Omental fat pad (tissue), 4 donors: Measurements from ENCODE around the gene TMSB15B. TPM values are rescaled to one million over a fixed set of nuclear protein-coding genes. Genes with fewer than 3 reads are reported as not detected.
"Not testable (repeated sequence)": the region's sequence is repeated elsewhere in the genome, so short reads cannot be mapped to it uniquely, and the experiment has no call there.

Experiments
- ATAC-seq: fragments of 150-250 bp; one replicate; pipeline ENCODE4 v1.9.1; 2016; ENCODE audit warnings: mild to moderate bottlenecking, moderate library complexity; ENCODE audit not compliant: low FRiP score
- DNase-seq: peaks from one replicate; pipeline ENCODE4 v3.0.0-alpha.2; 2019; ENCODE audit warnings: low spot score
- CTCF ChIP-seq, 3 donors: fragments of 450-650 bp; IDR thresholded peaks; one replicate each; pipeline ENCODE4 v1.5.1; 2016 to 2017; ENCODE audit warnings: antibody characterized with exemption in 3 of 3, mild to moderate bottlenecking in 3 of 3, moderate library complexity in 2 of 3
- total RNA-seq, 4 donors: library from RNA; depleted of rRNA; stranded (reverse); fragments of >200 nt; gene quantifications; one replicate each; pipeline ENCODE4 v1.1.0, GENCODE V29; 2016

TMSB15B gene
- total RNA-seq = 1 to 10 TPM in 2 of 4 donors, under 1 TPM in 2; 0.46 to 3.9 (median 1.2) TPM

DNA sequence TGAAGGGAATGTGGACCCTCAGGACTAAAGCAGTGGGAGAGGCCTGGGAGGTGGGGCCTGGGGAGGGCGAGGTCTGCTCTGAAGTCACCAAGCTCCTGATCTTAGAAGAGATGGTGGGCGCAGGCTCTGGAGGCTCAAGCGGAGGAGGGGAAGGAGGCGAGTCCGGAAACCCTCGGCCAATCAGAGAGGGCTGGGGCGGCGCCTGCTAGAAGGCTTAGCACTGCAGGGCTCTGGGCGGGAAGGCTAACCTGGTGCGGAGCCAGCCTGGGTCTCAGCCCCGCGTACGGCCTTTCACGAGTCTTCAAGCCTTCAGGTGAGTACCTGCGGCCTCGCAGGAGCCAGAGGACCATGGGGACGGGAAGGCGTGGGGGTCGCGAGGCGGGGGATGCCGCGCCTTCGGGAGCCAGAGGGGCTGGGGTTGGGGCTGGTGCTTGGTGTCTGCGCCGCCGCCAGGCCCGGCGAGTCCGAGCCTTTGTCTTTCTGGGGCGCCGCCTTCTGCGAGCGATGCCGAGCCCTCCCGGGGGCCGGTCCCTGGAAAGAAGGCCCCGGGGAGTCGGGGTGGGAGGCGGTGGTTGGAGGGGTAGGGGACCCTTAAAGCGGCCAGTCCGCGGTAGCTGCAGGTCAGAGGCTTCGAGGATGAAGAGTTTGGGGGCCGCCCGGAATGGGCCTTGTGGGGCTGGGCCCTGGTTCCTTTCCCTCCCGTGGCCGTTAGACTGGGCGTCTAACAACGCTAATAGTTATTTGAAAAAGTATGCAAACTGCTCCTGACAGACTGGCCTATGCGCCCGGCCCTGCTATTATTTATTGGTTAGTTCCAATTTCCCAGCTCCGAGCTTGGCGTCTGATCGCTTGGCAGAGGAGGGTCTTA lies at the start of gene TMSB15B:
TSS of gene TMSB15B (plus strand) at position 217 of the 868 bp plus-strand sequence.
- peak; percentile 78 for ATAC-seq
- not testable (repeated sequence) for DNase-seq

DNA sequence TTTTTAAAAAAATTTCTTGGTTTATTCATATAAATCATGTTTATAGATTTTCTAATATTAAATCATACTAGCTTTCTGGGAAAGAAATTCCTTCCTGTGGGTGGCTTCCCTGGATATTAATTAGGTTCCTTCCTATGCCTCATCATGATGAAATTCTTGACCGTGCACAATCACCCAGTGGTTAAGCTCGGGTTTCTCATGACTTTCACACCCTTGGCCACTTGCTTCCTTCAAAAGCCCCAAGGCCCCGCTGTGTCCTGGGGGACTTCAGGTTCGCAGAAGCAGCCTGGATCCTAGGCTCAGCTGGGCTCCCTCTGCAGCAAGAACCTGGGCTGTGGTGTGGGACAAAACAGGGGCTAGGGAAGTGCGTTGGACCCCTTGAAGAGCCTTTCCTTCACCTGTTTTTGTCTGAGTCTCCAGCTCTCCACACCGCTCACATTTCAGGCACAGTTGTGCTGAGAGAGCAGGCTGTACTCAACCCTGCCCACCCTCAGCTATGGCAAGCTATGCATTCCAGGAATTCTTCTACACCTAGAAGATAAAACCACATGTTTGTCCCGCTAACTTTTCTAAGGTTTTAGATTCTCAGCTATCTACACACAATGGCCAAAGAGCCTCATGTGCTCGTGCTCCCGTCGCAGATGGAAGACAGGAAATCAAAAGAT lies 48.9 kb upstream of the TMSB15B start:
- no peak for TF ChIP-seq CTCF (IDR thresholded peaks at IDR 0.05)
- no peak for DNase-seq
- no peak for ATAC-seq

DNA sequence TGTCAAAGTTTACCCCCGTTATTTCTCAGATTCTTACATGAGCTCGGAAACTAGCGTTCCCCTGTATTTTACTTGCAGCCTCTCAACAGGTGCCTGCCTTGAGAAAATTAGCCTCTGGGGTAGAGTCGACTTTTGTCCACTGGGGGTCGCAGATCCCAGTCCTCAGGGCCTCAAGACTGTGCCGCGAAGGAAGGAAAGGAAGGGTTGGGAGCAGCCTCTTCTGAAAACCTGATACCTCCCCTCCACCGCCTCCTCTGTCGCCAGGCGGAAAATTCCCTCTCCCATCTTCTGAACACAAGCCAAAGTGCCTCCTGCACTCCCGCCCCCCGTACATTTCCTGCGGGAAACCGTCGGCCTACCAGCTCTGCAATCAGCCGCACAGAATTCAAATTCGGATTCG lies 44.4 kb upstream of the TMSB15B start:
- DNase-seq (no peak), ATAC-seq (peak; percentile 42)
- no peak for TF ChIP-seq CTCF (IDR thresholded peaks at IDR 0.05)

DNA sequence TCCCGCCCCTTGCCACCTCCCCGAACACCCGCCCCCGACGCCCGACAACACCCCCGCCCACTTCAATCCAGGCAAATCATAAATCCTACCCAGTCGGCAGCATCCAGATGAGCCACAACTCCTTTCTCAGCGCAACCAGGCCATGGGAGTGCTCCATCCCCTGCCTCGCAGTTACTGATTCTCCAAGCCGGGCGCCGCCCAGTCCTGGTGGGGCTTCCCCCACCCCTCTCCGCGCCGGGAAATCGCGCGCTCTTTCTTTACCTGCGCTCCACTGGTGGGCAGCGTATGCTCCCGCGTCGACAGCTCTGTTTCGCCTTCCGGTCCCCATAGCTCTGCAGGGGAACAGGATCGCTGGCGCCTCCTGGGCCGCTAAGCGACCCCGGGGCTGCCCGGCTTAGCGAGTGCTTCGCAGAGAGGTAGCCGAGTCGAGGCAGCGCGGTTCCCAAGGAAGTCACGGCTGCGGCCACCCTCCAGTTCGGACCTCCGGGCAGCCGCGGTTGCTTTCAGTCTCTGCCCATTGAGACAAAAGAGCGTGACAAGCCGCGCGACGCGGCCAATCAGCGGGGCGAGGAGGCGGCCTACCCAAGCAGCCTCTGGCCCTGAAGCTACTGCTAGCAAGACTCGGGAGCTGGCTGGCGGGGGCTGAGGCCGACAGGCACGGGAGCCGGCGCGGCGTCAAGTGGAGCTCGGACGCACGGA lies 43.7 kb upstream of the TMSB15B start:
- no peak for TF ChIP-seq CTCF (IDR thresholded peaks at IDR 0.05)
- ATAC-seq (peak; percentile 75), DNase-seq (no peak)

GRCh38 chrX:103919270-103919637 lies 43.2 kb upstream of the TMSB15B start:
- ATAC-seq = peak; percentile 57
- no peak for DNase-seq
- no peak for TF ChIP-seq CTCF (IDR thresholded peaks at IDR 0.05)

- ATAC-seq, DNase-seq: not testable (repeated sequence)
Measured at GRCh38 chrX:103920515-103920914, 41.9 kb upstream of the TMSB15B start.

GRCh38 chrX:103927030-103927429 lies 35.4 kb upstream of the TMSB15B start:
- TF ChIP-seq CTCF (IDR thresholded peaks at IDR 0.05) = no peak
- DNase-seq (no peak), ATAC-seq (no peak)
